Psoas muscle (tissue), 8 donors: ENCODE measurements around the gene ZCCHC7. TPM values are rescaled to one million over a fixed set of nuclear protein-coding genes. Genes with fewer than 3 reads are reported as not detected.

Experiments used
- ATAC-seq, 4 donors: fragments of 200-7000 bp; cut with Tn5 transposase; one replicate each; pipeline ENCODE4 v1.9.1; 2020; ENCODE audit warnings: moderate library complexity in 3 of 4, mild to moderate bottlenecking in 2 of 4
- DNase-seq, 2 donors: peaks; one replicate each; pipeline ENCODE4 v3.0.0-alpha.2; 2020
- H3K27ac ChIP-seq: fragments of 200-600 bp; one replicate; pipeline ENCODE4 v1.8.0; 2022
- H3K27me3 ChIP-seq, 3 donors: fragments of 200-600 bp in 1 of 3; one replicate each; pipeline versions ENCODE4 v1.6.1 to v1.8.0; 2013 to 2022; ENCODE audit warnings: low read length in 2 of 3, mild to moderate bottlenecking in 2 of 3, moderate library complexity in 1 of 3; ENCODE audit not compliant: insufficient read depth in 3 of 3
- H3K36me3 ChIP-seq, 2 donors: fragments of 200-600 bp in 1 of 2; one replicate each; pipeline versions ENCODE4 v1.6.1 to v1.8.0; 2013 to 2022; ENCODE audit warnings: low read depth in 1 of 2, mild to moderate bottlenecking in 1 of 2, moderate library complexity in 1 of 2; ENCODE audit not compliant: insufficient read depth in 1 of 2
- H3K4me1 ChIP-seq: fragments of 200-600 bp; one replicate; pipeline ENCODE4 v1.8.0; 2022
- H3K4me3 ChIP-seq: fragments of 200-600 bp; one replicate; pipeline ENCODE4 v1.8.0; 2022; ENCODE audit warnings: mild to moderate bottlenecking
- H3K9me3 ChIP-seq: fragments of 200-600 bp; one replicate; pipeline ENCODE4 v1.8.0; 2022
- WGBS, 3 donors: extraction: QIAGEN DNeasy Blood & Tissue Kit; methylation state at CpG; one replicate each; pipeline versions ENCODE4 v1.1.6 to v1.1.7; 2013; 5-methylcytosine and 5-hydroxymethylcytosine counted together
- intact Hi-C, 2 donors: fragments of 100-400 bp; cut with DNase I; formaldehyde crosslinking; loops; one replicate each; pipeline versions ENCODE4 v1.11.0 to v1.14.2; 2022
- polyA plus RNA-seq, 3 donors: library from polyadenylated mRNA; stranded (reverse); fragments of 200-250 nt; gene quantifications; one replicate each; pipeline ENCODE4 v1.2.3, GENCODE V29; 2013
- total RNA-seq, 4 donors: library from RNA; stranded (reverse); fragmentation: NEBNext Ultra II Directional in 2 of 4; extraction: Animal tissue kit (Norgen Biotek cat#: 25700) in 2 of 4; gene quantifications; one replicate each; pipeline versions ENCODE4 v1.2.1 to v1.2.4, GENCODE V29; 2021 to 2023
- TF ChIP-seq, protein P1 (sequence below): fragments of 200-600 bp; IDR thresholded peaks from one replicate; pipeline ENCODE4 v1.8.0; 2022; ENCODE audit warnings: antibody characterized with exemption
- donor health status: healthy with polysubstance abuse.
- donor health status: DM: no; HTN: no; CAD: no; lungs with moderate emphysema.
- donor health status: Bipolar disorder and iron deficiency.
- donor health status: healthy.
- donor health status: DM: yes; HTN: yes; CAD: no.
- donor health status: DM: no; HTN: no; CAD: no.
- donor health status: DM: no; HTN: no; CAD: no.
- donor health status: DM: yes; HTN: yes; CAD: no.

ZCCHC7 gene
- total and polyA plus RNA-seq, 7 donors = 6.2 to 10.3 (median 7.3) TPM

DNA sequence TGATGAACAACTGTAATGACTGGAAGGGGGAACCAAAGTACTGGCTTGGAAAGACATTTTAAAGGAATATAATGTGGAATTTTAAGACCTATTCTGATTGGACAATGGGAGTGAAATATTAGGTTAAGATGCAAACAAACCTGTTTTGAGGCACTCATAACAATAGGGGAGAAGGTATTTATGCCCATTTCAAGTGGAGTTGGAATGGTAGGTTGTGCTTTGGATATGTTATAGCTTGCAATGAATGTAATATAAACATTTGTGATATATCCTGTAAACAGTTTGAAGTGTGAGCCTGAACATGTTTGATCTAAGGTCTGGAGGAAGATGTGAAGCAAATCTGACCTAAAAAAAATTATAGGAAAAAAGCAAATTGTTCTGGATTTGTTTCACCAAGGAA lies 172.5 kb downstream of the ZCCHC7 start:
- no peak overlapping the region for H3K27ac ChIP-seq
- DNase-seq = no peak
- no peaks in the 10 kb centered on the region for H3K36me3 ChIP-seq
- no peak for ATAC-seq
- no peak overlapping the region for H3K4me3 ChIP-seq
- intact Hi-C loops = no loop called here
- H3K9me3 ChIP-seq = no peaks in the 10 kb centered on the region
- no peaks in the 10 kb centered on the region for H3K27me3 ChIP-seq
- TF ChIP-seq, protein P1, sequence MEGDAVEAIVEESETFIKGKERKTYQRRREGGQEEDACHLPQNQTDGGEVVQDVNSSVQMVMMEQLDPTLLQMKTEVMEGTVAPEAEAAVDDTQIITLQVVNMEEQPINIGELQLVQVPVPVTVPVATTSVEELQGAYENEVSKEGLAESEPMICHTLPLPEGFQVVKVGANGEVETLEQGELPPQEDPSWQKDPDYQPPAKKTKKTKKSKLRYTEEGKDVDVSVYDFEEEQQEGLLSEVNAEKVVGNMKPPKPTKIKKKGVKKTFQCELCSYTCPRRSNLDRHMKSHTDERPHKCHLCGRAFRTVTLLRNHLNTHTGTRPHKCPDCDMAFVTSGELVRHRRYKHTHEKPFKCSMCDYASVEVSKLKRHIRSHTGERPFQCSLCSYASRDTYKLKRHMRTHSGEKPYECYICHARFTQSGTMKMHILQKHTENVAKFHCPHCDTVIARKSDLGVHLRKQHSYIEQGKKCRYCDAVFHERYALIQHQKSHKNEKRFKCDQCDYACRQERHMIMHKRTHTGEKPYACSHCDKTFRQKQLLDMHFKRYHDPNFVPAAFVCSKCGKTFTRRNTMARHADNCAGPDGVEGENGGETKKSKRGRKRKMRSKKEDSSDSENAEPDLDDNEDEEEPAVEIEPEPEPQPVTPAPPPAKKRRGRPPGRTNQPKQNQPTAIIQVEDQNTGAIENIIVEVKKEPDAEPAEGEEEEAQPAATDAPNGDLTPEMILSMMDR = no peak
- peaks cover 3% of the 10 kb centered on the region for H3K4me1 ChIP-seq

DNA sequence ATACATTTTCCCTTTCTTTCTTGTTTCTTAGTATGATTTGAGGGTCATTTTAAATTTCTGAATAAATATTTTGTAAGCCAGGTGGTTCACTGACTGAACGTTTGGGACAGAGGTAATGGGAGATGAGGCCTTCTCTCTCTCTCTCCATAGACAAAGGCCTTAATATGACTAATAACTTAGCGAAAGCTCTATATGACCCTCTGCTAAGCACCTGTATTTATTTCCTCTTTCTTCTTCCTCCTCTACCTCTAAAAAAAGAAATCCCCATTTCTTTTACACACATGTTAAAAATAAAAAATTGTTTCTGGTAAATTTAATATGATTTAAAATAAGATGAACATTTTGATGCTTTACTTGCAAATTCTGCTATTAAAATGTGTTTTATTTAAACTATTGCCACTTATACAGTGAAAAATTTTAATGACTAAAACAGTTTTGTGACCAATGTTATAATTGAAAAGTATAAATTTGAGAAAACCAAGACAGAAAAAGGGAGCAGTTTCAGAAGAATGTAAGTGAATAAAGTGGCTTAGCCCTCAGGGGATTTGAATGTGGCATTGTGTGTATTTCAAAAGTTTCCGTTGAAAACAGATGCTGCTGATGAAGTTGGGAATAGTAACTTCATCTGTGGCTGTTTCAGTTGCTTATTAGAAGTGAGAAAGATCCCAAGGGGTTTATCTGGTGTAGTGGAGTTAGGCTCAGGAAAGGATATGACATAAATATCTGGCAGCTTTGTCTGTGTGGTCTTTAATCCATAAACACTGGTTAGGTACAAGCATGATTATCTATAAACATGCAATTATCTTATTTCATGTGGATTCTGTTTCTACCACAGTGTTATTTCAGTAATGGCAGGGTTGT lies 173.5 kb downstream of the ZCCHC7 start:
- intact Hi-C loops = no loop called here
- 50 to 56% (median 53%) methylated on average over 3 of the region's 3 CpGs for WGBS, 3 donors
- no peak overlapping the region for H3K27ac ChIP-seq

GRCh38 chr9:37295178-37295577 lies 174.8 kb downstream of the ZCCHC7 start:
- DNase-seq (no peak), ATAC-seq (no peak)
- TF ChIP-seq, protein P1 = no peak
- Histone ChIP-seq H3K27me3 (no peaks in the 10 kb centered on the region), H3K27ac (no peak overlapping the region), H3K9me3 (no peaks in the 10 kb centered on the region), H3K36me3 (no peaks in the 10 kb centered on the region), H3K4me1 (peaks cover 3% of the 10 kb centered on the region), H3K4me3 (no peak overlapping the region)
- WGBS, 3 donors = 68 to 78% (median 78%) methylated on average over 1 of the region's 1 CpG
- intact Hi-C loops = no loop called here

More for the DNA sequence above, 173.5 kb downstream of the ZCCHC7 start:
- H3K4me1 ChIP-seq = peaks cover 3% of the 10 kb centered on the region
- TF ChIP-seq, protein P1 = no peak
- H3K4me3 ChIP-seq = no peak overlapping the region
- H3K9me3 ChIP-seq = no peaks in the 10 kb centered on the region
- no peak for DNase-seq
- no peaks in the 10 kb centered on the region for H3K27me3 ChIP-seq
- H3K36me3 ChIP-seq = no peaks in the 10 kb centered on the region
- ATAC-seq = no peak

- no peak overlapping the region for H3K27ac ChIP-seq
Observed at GRCh38 chr9:37295796-37296195, 175.4 kb downstream of the ZCCHC7 start.

More at GRCh38 chr9:37295796-37296195, 175.4 kb downstream of the ZCCHC7 start:
- Histone ChIP-seq H3K4me3 (no peak overlapping the region), H3K9me3 (no peaks in the 10 kb centered on the region), H3K27me3 (no peaks in the 10 kb centered on the region), H3K4me1 (peaks cover 3% of the 10 kb centered on the region), H3K36me3 (no peaks in the 10 kb centered on the region)
- TF ChIP-seq, protein P1 = no peak
- intact Hi-C loops = no loop called here
- DNase-seq (no peak), ATAC-seq (no peak)
